Kidney (tissue), 14 donors: Measurements from ENCODE around the gene OGDH. TPM values are rescaled to one million over a fixed set of nuclear protein-coding genes. Genes with fewer than 3 reads are reported as not detected.

ENCODE experiments used
- DNase-seq, 5 donors: peaks; one replicate each; pipeline ENCODE4 v3.0.0-alpha.2; 2013 to 2020
- FAIRE-seq: peaks from 2 replicates; lab custom pipeline; 2012; peaks lifted over from hg19 to GRCh38; lab: Jason Lieb, UNC
- H3K27ac ChIP-seq, 2 donors: one replicate each; pipeline ENCODE4 v1.7.0; 2013; ENCODE audit warnings: low read depth in 2 of 2, low read length in 2 of 2, inconsistent platforms in 1 of 2
- H3K27me3 ChIP-seq: one replicate; pipeline ENCODE4 v1.7.1; 2013; ENCODE audit warnings: low read length, inconsistent platforms; ENCODE audit not compliant: control insufficient read depth, insufficient read depth
- H3K36me3 ChIP-seq, 3 donors: one replicate each; pipeline versions ENCODE4 v1.7.0 to v1.7.1; 2013; ENCODE audit warnings: low read length in 3 of 3, control low read depth in 1 of 3, inconsistent platforms in 1 of 3; ENCODE audit not compliant: insufficient read depth in 3 of 3, control insufficient read depth in 2 of 3
- H3K4me1 ChIP-seq, 3 donors: one replicate each; pipeline versions ENCODE4 v1.7.0 to v1.7.1; 2013; ENCODE audit warnings: low read length in 3 of 3, inconsistent platforms in 1 of 3, low read depth in 1 of 3; ENCODE audit not compliant: control insufficient read depth in 2 of 3, insufficient read depth in 2 of 3
- H3K4me3 ChIP-seq, 3 donors: one replicate each; pipeline versions ENCODE4 v1.7.0 to v1.8.1; 2013; ENCODE audit warnings: low read length in 3 of 3, control low read depth in 1 of 3, inconsistent platforms in 1 of 3
- H3K9ac ChIP-seq, 3 donors: one replicate each; pipeline versions ENCODE4 v1.7.0 to v1.7.1; 2013; ENCODE audit warnings: low read length in 3 of 3, control low read depth in 1 of 3, inconsistent platforms in 1 of 3
- H3K9me3 ChIP-seq, 3 donors: one replicate each; pipeline versions ENCODE4 v1.7.0 to v1.7.1; 2013; ENCODE audit warnings: low read length in 3 of 3, control low read depth in 1 of 3, inconsistent platforms in 1 of 3; ENCODE audit not compliant: control insufficient read depth in 2 of 3, insufficient read depth in 1 of 3
- intact Hi-C: fragments of 100-400 bp; cut with DNase I; formaldehyde crosslinking; loops from one replicate; pipeline ENCODE4 v1.11.1; 2022
- polyA plus RNA-seq: library from polyadenylated mRNA; stranded (reverse); fragments of 350-450 nt; fragmentation: Illumina TruSeq; extraction: RNeasy Lipid Tissue Mini Kit (QIAGEN cat#74804); gene quantifications from one replicate; pipeline ENCODE4 v1.2.3, GENCODE V29; 2014; ENCODE audit warnings: low read depth, low replicate concordance; ENCODE audit not compliant: insufficient read depth
- total RNA-seq: library from RNA; stranded (reverse); fragmentation: NEBNext Ultra II Directional; extraction: Animal tissue kit (Norgen Biotek cat#: 25700); gene quantifications from one replicate; pipeline ENCODE4 v1.2.1, GENCODE V29; 2021
- TF ChIP-seq, protein P1 (sequence below): IDR thresholded peaks from 3 replicates; pipeline ENCODE4 v1.5.1; 2012; ENCODE audit warnings: mild to moderate bottlenecking, moderate library complexity, borderline replicate concordance; ENCODE audit not compliant: insufficient read depth; ENCODE audit errors: extremely low read depth
- donor health status: control.
- donor health status: control.
- donor health status: control.
- donor health status: control.
- donor health status: control.
- donor health status: DM: yes; HTN: yes; CAD: no.
- donor health status: Normal renal cell carcinoma (clear cell type).

The OGDH gene
- total and polyA plus RNA-seq, 2 donors from 2014 or later = 108 to 132 TPM

DNA sequence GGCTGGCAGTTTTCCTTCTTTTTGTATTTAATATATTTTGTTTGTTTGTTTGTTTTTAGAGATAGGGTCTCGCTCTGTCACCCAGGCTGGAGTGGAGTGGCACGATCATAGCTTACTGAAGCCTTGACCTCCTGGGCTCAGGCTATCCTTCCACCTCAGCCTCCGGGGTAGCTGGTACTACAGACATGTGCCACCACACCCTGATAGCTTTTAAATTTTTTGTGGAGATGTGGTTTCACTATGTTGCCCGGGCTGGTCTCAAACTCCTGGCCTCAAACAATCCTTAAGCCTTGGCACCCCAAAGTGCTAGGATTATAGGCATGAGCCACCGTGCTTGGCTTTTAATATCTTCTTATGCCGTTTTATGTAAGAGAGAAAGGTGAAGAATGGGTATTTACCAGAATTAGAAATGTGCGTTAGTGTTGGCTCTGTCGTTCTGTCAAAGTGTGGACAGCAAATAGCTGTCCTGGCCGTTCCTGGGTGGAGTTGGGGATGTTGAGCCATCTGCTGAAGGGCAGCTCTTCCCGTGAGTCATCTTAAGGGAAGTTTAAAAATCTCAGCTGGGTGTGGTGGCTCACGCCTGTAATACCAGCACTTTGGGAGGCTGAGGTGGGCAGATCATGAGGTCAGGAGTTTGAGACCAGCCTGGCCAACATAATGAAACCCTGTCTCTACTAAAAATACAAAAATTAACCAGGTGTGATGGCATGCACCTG lies 14.8 kb downstream of the OGDH start:
- H3K27ac ChIP-seq = no peak overlapping the region
- peaks cover 0 to 41% (median 10%) of the 10 kb centered on the region in 3 donors for H3K4me1 ChIP-seq

GRCh38 chr7:44621750-44622103 lies 15.3 kb downstream of the OGDH start:
- no peak overlapping the region for H3K9ac ChIP-seq
- no peak overlapping the region for H3K4me3 ChIP-seq
- intact Hi-C loops = no loop called here
- FAIRE-seq (no peak), DNase-seq (no peak)
- no peak overlapping the region for H3K27ac ChIP-seq
- no peaks in the 10 kb centered on the region for H3K9me3 ChIP-seq
- TF ChIP-seq, protein P1, sequence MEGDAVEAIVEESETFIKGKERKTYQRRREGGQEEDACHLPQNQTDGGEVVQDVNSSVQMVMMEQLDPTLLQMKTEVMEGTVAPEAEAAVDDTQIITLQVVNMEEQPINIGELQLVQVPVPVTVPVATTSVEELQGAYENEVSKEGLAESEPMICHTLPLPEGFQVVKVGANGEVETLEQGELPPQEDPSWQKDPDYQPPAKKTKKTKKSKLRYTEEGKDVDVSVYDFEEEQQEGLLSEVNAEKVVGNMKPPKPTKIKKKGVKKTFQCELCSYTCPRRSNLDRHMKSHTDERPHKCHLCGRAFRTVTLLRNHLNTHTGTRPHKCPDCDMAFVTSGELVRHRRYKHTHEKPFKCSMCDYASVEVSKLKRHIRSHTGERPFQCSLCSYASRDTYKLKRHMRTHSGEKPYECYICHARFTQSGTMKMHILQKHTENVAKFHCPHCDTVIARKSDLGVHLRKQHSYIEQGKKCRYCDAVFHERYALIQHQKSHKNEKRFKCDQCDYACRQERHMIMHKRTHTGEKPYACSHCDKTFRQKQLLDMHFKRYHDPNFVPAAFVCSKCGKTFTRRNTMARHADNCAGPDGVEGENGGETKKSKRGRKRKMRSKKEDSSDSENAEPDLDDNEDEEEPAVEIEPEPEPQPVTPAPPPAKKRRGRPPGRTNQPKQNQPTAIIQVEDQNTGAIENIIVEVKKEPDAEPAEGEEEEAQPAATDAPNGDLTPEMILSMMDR = no peak
- H3K27me3 ChIP-seq = no peaks in the 10 kb centered on the region
- peaks cover 0 to 41% (median 14%) of the 10 kb centered on the region in 3 donors for H3K4me1 ChIP-seq
- peaks cover 6 to 23% (median 8%) of the 10 kb centered on the region in 3 donors for H3K36me3 ChIP-seq

More for the DNA sequence above, 14.8 kb downstream of the OGDH start:
- Histone ChIP-seq H3K4me3 (no peak overlapping the region), H3K27me3 (no peaks in the 10 kb centered on the region), H3K9me3 (no peaks in the 10 kb centered on the region), H3K9ac (no peak overlapping the region), H3K36me3 (peaks cover 3 to 18% (median 3%) of the 10 kb centered on the region in 3 donors)
- intact Hi-C loops = no loop called here
- DNase-seq (no peak), FAIRE-seq (no peak)
- TF ChIP-seq, protein P1 = no peak

GRCh38 chr7:44622342-44623151 lies 16.1 kb downstream of the OGDH start:
- TF ChIP-seq, protein P1 = no peak
- no peaks in the 10 kb centered on the region for H3K27me3 ChIP-seq
- H3K4me1 ChIP-seq = peaks cover 0 to 34% (median 14%) of the 10 kb centered on the region in 3 donors
- no peaks in the 10 kb centered on the region for H3K9me3 ChIP-seq
- H3K36me3 ChIP-seq = peaks cover 6 to 26% (median 9%) of the 10 kb centered on the region in 3 donors
- H3K9ac ChIP-seq = peak overlapping the region in 1 of 3 donors; percentile 9
- peak overlapping the region in 1 of 3 donors; percentile 33 for H3K4me3 ChIP-seq
- intact Hi-C loops = no loop called here
- no peak for DNase-seq
- peak overlapping the region; percentile 63 to 71 for H3K27ac ChIP-seq
- FAIRE-seq = no peak
